NCI-H460 (cell line): Measurements from ENCODE around the gene PPP1R3F. TPM values are rescaled to one million over a fixed set of nuclear protein-coding genes. Genes with fewer than 3 reads are reported as not detected.

Source experiments
- DNase-seq: peaks from one replicate; pipeline ENCODE4 v3.0.0-alpha.2; 2016; ENCODE audit warnings: low read depth; ENCODE audit errors: extremely low read depth
- polyA plus RNA-seq: library from polyadenylated mRNA; depleted of rRNA; stranded (reverse); fragments of >200 nt; gene quantifications from 2 replicates; pipeline ENCODE4 v1.2.3, GENCODE V29; 2014; cell fraction: nucleus; rRNA removed
- total RNA-seq: library from RNA; depleted of rRNA; stranded (reverse); fragments of >200 nt; shearing (Covaris generic); gene quantifications from 2 replicates; pipeline ENCODE4 v1.2.3, GENCODE V29; 2014; rRNA removed

Gene PPP1R3F
- total RNA-seq: 7.3 and 7.9 TPM in 2 replicates
- 6.5 and 8.0 TPM in 2 replicates for polyA plus RNA-seq

- no peak for DNase-seq
Measured at GRCh38 chrX:49269767-49270248, at the start of gene PPP1R3F. TSS of gene PPP1R3F (plus strand) at chrX:49269793. CDS start at chrX:49269870, 77 bp downstream.

DNA sequence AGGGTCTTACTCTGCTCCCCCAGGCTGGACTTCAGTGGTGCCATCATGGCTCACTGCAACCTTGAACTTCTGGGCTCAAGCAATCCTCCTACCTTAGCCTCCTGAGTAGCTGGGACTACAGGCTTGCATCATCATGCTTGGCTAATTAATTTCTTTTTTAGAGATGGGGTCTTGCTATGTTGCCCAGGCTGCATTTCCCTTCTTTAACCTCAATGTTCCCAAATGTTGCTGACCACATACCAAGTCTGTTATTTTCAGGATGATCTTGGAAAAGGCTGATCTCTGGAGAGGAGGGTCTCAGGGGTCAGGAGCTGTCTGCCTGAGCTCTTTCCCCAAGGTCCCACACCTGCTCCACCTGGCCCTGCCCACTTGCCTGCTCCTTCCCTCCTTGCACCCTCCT lies 49.5 kb upstream of the PPP1R3F start:
- no peak for DNase-seq

GRCh38 chrX:49221868-49222267 lies 47.7 kb upstream of the PPP1R3F start:
- no peak for DNase-seq

GRCh38 chrX:49225858-49226257 lies 43.7 kb upstream of the PPP1R3F start:
- no peak for DNase-seq

DNA sequence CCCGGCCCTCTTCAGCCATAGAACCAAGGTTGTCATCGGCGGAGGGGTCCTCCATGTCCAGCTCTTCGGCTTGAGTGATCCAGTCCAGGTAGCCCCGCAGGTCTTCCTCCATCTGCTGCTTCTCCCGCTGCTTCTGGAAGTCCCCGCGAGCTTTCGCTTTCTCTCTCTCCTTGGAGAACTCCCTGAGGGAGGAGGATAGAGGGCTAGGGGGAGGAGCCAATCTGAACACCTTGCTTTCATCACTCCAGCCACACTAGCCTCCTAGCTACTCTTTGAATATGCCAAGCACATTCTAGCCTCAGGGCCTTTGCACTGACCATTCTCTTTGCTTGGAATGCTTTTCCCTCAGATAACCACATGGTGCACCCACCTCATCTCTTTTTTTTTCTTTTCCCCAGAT lies 42.6 kb upstream of the PPP1R3F start:
- no peak for DNase-seq

GRCh38 chrX:49227726-49228125 lies 41.9 kb upstream of the PPP1R3F start:
- DNase-seq: no peak

DNA sequence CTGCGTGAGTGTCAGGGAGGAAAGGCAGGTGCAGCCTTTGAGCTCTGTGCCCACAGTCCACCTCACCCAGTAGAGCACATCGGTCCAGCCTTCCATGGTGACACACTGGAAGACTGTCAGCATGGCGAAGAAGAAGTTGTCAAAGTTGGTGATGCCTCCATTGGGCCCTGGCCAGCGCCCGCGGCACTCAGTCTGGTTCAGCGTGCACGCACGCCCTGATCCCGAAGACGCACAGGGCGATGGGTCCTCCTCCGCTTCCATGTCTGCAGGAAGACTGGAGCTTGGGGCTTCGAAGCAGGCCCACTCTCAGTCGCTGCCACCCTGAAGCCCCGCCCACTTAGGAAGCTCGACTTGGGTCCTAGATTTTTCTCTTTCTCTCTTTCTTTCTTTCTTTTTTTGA lies 41.4 kb upstream of the PPP1R3F start:
- DNase-seq: no peak

GRCh38 chrX:49230500-49231232 lies 38.9 kb upstream of the PPP1R3F start:
- peak; percentile 8 for DNase-seq

DNA sequence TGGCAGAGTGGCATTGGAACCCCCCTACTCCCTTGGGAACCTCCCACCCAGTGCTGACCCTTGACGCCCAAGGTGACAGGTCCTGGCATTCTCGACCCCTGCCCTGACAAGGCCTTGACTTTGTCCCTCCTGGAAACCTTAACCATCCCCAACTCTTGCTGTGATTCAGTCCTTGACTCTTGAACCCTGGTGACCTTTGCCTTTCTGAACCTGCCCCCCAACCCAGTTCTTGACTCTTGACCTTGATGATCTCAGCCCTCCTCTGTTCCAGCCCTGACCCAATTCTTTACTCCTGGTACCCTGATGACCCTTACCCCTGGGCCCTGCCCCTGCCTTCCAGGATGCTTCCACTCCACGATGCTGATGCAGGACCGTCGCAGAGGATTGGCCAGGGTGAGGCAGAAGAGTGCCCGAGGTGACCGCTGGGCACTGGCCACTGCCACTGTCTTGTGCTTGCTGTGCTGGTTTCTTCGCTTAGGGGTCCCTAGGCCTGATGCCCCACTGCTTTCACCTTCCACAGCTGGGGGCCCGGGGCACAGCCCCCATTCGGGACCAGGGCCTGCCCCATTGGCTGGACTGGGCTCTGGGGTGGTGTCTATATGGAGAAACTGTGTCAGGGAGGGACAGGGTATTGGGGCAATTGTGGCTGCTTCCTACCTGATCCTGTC lies 38.1 kb upstream of the PPP1R3F start:
- DNase-seq: no peak

GRCh38 chrX:49232525-49232924 lies 37.1 kb upstream of the PPP1R3F start:
- no peak for DNase-seq

GRCh38 chrX:49233176-49233575 lies 36.4 kb upstream of the PPP1R3F start, which contains the start of gene CACNA1F:
TSS of gene CACNA1F (minus strand) at chrX:49233340. CDS start at chrX:49233309, 31 bp downstream.
- DNase-seq: no peak

GRCh38 chrX:49233887-49234555 lies 35.6 kb upstream of the PPP1R3F start:
- DNase-seq: no peak

GRCh38 chrX:49237060-49237459 lies 32.5 kb upstream of the PPP1R3F start:
- no peak for DNase-seq

- DNase-seq: no peak
Measured at GRCh38 chrX:49238735-49239134, 30.9 kb upstream of the PPP1R3F start.

DNA sequence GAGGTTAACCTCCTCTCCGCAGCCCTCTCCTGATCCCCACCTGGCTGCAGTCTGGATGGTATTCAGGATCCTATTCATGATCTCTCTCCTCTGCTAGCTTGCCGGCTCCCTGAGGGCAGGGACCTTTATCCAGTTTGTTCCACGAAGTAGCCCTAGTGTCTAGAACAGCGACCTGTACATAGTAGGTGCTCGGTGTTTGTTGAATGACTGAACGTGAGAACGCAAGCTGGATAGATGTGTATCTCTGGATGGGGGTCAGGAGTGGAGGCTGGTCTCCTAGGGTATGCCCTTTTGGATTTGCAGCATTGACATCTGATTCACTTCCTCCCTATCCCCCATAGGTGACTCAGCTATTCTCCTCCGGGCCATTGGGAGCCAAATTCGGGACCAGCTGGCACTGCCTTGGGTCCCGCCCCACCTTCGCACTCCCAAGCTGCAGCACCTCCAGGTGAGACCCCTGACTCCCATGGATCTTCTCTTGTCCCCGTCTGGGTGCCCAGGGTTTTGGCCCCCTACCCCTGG lies 27.0 kb upstream of the PPP1R3F start:
- no peak for DNase-seq

DNA sequence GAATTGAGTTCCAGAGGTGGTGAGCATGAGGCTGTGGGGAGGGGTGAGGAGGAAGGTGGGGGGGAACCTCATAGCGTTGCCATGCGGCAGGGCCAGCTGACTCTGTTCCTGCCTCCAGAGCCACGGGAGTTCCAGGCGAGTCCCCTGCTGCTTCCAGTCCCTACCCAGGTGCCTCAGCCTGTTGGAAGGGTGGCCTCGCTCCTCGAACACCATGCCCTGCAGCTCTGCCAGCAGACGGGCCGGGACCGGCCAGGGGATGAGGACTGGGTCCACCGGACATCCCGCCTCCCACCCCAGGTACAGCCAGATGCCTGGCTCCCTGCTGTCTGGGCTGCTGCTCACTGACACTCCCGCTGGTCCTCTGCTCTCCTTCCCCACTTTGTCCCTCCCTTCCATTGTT lies 26.4 kb upstream of the PPP1R3F start:
- DNase-seq: no peak

- no peak for DNase-seq
Measured at GRCh38 chrX:49244207-49244606, 25.4 kb upstream of the PPP1R3F start.

- no peak for DNase-seq
Measured at GRCh38 chrX:49246541-49246940, 23.1 kb upstream of the PPP1R3F start.

DNA sequence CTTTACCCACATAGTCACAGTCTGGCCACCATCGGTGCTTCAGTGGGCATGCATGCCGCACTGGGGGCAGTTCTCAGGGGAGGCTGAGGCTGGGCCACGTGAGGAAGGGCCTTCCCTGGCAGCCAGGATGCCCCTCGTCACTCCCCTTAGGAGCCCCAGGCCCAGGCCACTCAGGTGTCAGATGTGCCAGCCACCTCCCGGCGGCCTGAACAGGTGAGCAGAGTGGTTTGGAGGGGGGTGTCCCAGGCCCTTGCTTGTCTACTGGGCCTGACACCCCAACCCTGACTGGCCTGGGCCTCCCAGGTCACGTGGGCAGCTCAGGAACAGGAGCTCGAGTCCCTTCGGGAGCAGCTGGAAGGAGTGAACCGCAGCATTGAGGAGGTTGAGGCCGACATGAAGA lies 22.2 kb upstream of the PPP1R3F start:
- no peak for DNase-seq

GRCh38 chrX:49247916-49248811 lies 21.4 kb upstream of the PPP1R3F start:
- no peak for DNase-seq
